ENCODE data around the gene SEC14L2.

- TF ChIP-seq EZH2 (IDR thresholded peaks at IDR 0.05; ENCODE audit: borderline replicate concordance, control insufficient read depth, low read depth, low read length) (no peak), CBFB (IDR thresholded peaks at IDR 0.05; ENCODE audit: low read depth) (no peak), SUPT20H (IDR thresholded peaks at IDR 0.05; ENCODE audit: borderline replicate concordance, control insufficient read depth, low read depth, low read length) (no peak), EP300 (IDR thresholded peaks at IDR 0.05; ENCODE audit: borderline replicate concordance in 1 of 2, control insufficient read depth in 1 of 2, low read depth in 2 of 2, low read length in 2 of 2) (no peak), CREB1 (IDR thresholded peaks at IDR 0.05; ENCODE audit: low read depth) (no peak), ZNF217 (IDR thresholded peaks at IDR 0.05) (no peak), FOXM1 (IDR thresholded peaks at IDR 0.05; ENCODE audit: low read depth, low read length) (no peak)
- TF ChIP-seq, protein P1, sequence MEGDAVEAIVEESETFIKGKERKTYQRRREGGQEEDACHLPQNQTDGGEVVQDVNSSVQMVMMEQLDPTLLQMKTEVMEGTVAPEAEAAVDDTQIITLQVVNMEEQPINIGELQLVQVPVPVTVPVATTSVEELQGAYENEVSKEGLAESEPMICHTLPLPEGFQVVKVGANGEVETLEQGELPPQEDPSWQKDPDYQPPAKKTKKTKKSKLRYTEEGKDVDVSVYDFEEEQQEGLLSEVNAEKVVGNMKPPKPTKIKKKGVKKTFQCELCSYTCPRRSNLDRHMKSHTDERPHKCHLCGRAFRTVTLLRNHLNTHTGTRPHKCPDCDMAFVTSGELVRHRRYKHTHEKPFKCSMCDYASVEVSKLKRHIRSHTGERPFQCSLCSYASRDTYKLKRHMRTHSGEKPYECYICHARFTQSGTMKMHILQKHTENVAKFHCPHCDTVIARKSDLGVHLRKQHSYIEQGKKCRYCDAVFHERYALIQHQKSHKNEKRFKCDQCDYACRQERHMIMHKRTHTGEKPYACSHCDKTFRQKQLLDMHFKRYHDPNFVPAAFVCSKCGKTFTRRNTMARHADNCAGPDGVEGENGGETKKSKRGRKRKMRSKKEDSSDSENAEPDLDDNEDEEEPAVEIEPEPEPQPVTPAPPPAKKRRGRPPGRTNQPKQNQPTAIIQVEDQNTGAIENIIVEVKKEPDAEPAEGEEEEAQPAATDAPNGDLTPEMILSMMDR (IDR thresholded peaks at IDR 0.05 in 2 of 3, conservative IDR thresholded peaks at IDR 0.05 in 1 of 3; ENCODE audit: control insufficient read depth in 2 of 3, extremely low read depth in 1 of 3, insufficient read depth in 1 of 3, low read depth in 3 of 3, low read length in 3 of 3), result no peak
- TF ChIP-seq, protein P2, sequence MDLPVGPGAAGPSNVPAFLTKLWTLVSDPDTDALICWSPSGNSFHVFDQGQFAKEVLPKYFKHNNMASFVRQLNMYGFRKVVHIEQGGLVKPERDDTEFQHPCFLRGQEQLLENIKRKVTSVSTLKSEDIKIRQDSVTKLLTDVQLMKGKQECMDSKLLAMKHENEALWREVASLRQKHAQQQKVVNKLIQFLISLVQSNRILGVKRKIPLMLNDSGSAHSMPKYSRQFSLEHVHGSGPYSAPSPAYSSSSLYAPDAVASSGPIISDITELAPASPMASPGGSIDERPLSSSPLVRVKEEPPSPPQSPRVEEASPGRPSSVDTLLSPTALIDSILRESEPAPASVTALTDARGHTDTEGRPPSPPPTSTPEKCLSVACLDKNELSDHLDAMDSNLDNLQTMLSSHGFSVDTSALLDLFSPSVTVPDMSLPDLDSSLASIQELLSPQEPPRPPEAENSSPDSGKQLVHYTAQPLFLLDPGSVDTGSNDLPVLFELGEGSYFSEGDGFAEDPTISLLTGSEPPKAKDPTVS (IDR thresholded peaks at IDR 0.05; ENCODE audit: low read depth, low read length), result no peak
- TF ChIP-seq, protein P3, sequence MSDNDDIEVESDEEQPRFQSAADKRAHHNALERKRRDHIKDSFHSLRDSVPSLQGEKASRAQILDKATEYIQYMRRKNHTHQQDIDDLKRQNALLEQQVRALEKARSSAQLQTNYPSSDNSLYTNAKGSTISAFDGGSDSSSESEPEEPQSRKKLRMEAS (IDR thresholded peaks at IDR 0.05; ENCODE audit: low read depth, low read length), result no peak
Measured at GRCh38 chr22:30433227-30433626, 36.4 kb downstream of the SEC14L2 start.

Data from GM12878 (cell line).